MCF 10A (cell line): ENCODE results near the gene PHACTR1. TPM values are rescaled to one million over a fixed set of nuclear protein-coding genes. Genes with fewer than 3 reads are reported as not detected.

ENCODE experiments used
- BruUV-seq: library from RNA; stranded (reverse); fragments of 400-500 nt; replicated peaks from 2 replicates; lab custom pipeline; 2021; lab: Mats Ljungman, UMichigan
- CTCF ChIA-PET: fragments of 300-600 bp; sonication (Branson Sonifier 250); formaldehyde crosslinking; extraction: SDS; loops from one replicate; lab custom pipeline; 2021; ENCODE audit warnings: antibody characterized with exemption, inconsistent platforms; lab: Yijun Ruan, JAX
- POLR2A ChIA-PET: fragments of 300-600, 350-650 bp; sonication (Branson Sonifier 250); formaldehyde crosslinking; extraction: SDS; loops from one replicate; lab custom pipeline; 2020; ENCODE audit warnings: antibody characterized with exemption, inconsistent platforms; lab: Yijun Ruan, JAX
- DNase-seq: peaks from one replicate; pipeline ENCODE4 v3.0.0-alpha.2; 2018; ENCODE audit not compliant: unreplicated experiment
- H3K27ac Mint-ChIP-seq: one replicate; pipeline ENCODE4 v1.8.0; 2022; ENCODE audit warnings: mild to moderate bottlenecking, low read depth, mixed read lengths; ENCODE audit not compliant: unreplicated experiment
- H3K27me3 Mint-ChIP-seq: one replicate; pipeline ENCODE4 v1.8.0; 2022; ENCODE audit warnings: mixed read lengths; ENCODE audit not compliant: insufficient read depth, unreplicated experiment
- H3K36me3 Mint-ChIP-seq: one replicate; pipeline ENCODE4 v1.8.0; 2022; ENCODE audit warnings: mild to moderate bottlenecking, moderate library complexity, mixed read lengths; ENCODE audit not compliant: insufficient read depth, unreplicated experiment
- H3K4me1 Mint-ChIP-seq: one replicate; pipeline ENCODE4 v1.8.0; 2022; ENCODE audit warnings: mixed read lengths; ENCODE audit not compliant: insufficient read depth, unreplicated experiment
- H3K4me3 Mint-ChIP-seq: one replicate; pipeline ENCODE4 v1.8.0; 2022; ENCODE audit warnings: mild to moderate bottlenecking, moderate library complexity, mixed read lengths; ENCODE audit not compliant: unreplicated experiment
- H3K9me3 Mint-ChIP-seq: one replicate; pipeline ENCODE4 v1.8.0; 2022; ENCODE audit warnings: mixed read lengths; ENCODE audit not compliant: unreplicated experiment
- intact Hi-C: fragments of 100-400 bp; cut with micrococcal nuclease; formaldehyde crosslinking; loops from 2 replicates; pipeline ENCODE4 v1.14.1; 2022
- total RNA-seq: library from RNA; stranded (reverse); gene quantifications from 2 replicates; pipeline ENCODE4 v1.2.3, GENCODE V29; 2022
- TF ChIP-seq, protein P1 (sequence below): fragments of 200-600 bp; IDR thresholded peaks from one replicate; pipeline ENCODE4 v1.8.0; 2022; ENCODE audit warnings: antibody characterized with exemption, mild to moderate bottlenecking; ENCODE audit not compliant: unreplicated experiment

PHACTR1 gene
- total RNA-seq, 1 experiment from 2014 or later = not detected

DNA sequence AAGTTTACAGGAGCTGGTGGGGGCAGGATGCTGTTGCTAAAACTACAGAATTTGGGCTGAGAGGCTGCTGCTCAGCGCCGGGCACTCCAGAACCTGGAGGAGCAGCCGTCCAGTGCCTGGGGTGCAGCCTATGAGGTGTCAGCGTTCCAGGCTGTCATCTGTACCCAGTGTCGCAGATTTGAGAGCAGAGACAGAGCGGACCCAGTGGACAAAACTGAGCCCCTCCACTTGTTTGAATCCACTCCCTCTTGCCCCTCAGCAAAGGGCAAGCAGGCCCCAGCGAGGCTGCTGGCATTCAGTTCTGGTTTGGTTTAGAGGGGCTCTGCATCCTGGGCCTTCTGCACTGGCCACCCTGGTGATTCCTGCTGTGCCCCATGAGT, 467.5 kb downstream of the PHACTR1 start:
- H3K27ac Mint-ChIP-seq = no peak overlapping the region
- ChIA-PET POLR2A (no interaction called here), CTCF (interaction anchor here (1.0 kb wide), 1 partner anchor 11 kb away, joined by 3 read pairs; no protein-coding TSS in a partner anchor)
- no peaks in the 10 kb centered on the region for H3K4me1 Mint-ChIP-seq
- H3K4me3 Mint-ChIP-seq = no peak overlapping the region
- H3K27me3 Mint-ChIP-seq = peaks cover 59% of the 10 kb centered on the region
- intact Hi-C loops = no loop called here
- TF ChIP-seq, protein P1, sequence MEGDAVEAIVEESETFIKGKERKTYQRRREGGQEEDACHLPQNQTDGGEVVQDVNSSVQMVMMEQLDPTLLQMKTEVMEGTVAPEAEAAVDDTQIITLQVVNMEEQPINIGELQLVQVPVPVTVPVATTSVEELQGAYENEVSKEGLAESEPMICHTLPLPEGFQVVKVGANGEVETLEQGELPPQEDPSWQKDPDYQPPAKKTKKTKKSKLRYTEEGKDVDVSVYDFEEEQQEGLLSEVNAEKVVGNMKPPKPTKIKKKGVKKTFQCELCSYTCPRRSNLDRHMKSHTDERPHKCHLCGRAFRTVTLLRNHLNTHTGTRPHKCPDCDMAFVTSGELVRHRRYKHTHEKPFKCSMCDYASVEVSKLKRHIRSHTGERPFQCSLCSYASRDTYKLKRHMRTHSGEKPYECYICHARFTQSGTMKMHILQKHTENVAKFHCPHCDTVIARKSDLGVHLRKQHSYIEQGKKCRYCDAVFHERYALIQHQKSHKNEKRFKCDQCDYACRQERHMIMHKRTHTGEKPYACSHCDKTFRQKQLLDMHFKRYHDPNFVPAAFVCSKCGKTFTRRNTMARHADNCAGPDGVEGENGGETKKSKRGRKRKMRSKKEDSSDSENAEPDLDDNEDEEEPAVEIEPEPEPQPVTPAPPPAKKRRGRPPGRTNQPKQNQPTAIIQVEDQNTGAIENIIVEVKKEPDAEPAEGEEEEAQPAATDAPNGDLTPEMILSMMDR = no peak
- no peak for DNase-seq
- no TSS peak for BruUV-seq
- no peaks in the 10 kb centered on the region for H3K36me3 Mint-ChIP-seq
- no peaks in the 10 kb centered on the region for H3K9me3 Mint-ChIP-seq

DNA sequence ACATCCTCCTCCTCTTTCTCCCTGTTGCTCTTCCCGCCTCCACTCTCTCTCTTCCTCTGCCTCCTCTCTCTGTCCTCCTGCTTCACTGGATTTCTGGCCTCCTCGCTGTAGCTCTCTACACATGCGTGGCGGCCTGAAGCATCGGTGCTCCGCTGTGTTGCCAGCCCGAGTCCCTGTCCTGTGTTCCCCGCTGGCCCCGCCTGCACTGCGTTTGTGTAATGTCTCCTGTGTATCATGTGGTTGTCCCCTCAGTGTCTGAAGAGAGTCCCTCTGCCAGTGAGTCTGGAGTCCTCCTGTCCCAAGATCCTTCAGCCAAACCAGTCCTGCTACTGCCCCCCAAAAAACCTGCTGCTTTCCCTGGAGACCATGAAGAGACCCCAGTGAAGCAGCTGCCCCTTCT, 468.0 kb downstream of the PHACTR1 start:
- no peaks in the 10 kb centered on the region for H3K9me3 Mint-ChIP-seq
- H3K36me3 Mint-ChIP-seq = no peaks in the 10 kb centered on the region
- TF ChIP-seq, protein P1 = no peak
- CTCF ChIA-PET = interaction anchor here (1.0 kb wide), 1 partner anchor 10 kb away, joined by 3 read pairs; no protein-coding TSS in a partner anchor
- peaks cover 64% of the 10 kb centered on the region for H3K27me3 Mint-ChIP-seq
- BruUV-seq = no TSS peak
- intact Hi-C loops = no loop called here
- no peak for DNase-seq
- no peaks in the 10 kb centered on the region for H3K4me1 Mint-ChIP-seq
- POLR2A ChIA-PET = interaction anchor here (0.7 kb wide), 1 partner anchor 118 kb away, joined by 3 read pairs; no protein-coding TSS in a partner anchor
- no peak overlapping the region for H3K4me3 Mint-ChIP-seq
- no peak overlapping the region for H3K27ac Mint-ChIP-seq

DNA sequence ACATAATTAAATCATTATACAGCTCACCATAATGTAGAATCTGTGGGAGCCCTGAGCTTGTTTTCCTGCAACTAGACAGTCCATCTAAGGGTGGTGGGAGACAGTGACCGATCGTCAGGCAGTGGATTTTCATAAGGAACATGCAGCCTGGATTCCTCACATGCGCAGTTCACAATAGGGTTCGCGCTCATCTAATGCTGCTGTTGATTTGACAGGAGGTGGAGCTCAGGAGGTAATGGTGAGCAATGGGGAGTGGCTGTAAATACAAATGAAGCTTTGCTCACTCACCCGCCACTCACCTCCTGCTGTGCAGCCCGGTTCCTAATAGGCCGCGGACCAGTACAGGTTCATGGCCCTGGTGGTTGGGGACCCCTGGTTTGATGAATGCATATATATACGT, 470.3 kb downstream of the PHACTR1 start:
- DNase-seq = no peak
- no TSS peak for BruUV-seq
- Mint-ChIP-seq H3K27me3 (peaks cover 86% of the 10 kb centered on the region), H3K36me3 (no peaks in the 10 kb centered on the region), H3K4me3 (no peak overlapping the region), H3K9me3 (no peaks in the 10 kb centered on the region), H3K27ac (no peak overlapping the region), H3K4me1 (no peaks in the 10 kb centered on the region)
- ChIA-PET POLR2A (no interaction called here), CTCF (interaction anchor here (0.6 to 1.7 kb wide), 5 partner anchors 18 to 276 kb away, joined by 3 to 6 read pairs (median 3); no protein-coding TSS in a partner anchor)
- TF ChIP-seq, protein P1 = no peak
- intact Hi-C loops = no loop called here

DNA sequence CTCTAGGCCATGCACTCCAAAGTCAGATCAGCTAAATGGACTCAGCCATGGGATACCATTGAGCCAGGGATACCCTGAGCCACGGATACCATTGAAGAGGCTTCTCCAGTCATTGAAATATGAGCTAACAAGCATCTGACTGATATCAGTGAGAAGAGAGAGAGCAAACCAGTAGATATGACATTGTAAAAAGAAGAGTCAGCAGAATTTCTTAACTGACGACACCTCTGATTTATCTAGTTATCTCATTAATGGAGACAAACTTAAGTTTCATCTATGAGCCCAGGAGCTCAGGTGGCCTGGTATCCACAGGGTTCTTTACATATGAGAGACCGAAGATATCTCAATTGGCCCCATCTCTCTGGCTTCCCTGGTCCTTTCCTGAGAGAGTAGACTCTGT, 471.1 kb downstream of the PHACTR1 start:
- H3K4me3 Mint-ChIP-seq = no peak overlapping the region
- H3K27me3 Mint-ChIP-seq = peaks cover 94% of the 10 kb centered on the region
- TF ChIP-seq, protein P1 = no peak
- POLR2A ChIA-PET = no interaction called here
- DNase-seq = no peak
- no TSS peak for BruUV-seq
- intact Hi-C loops = no loop called here
- no peaks in the 10 kb centered on the region for H3K4me1 Mint-ChIP-seq
- H3K36me3 Mint-ChIP-seq = no peaks in the 10 kb centered on the region
- no peak overlapping the region for H3K27ac Mint-ChIP-seq
- H3K9me3 Mint-ChIP-seq = no peaks in the 10 kb centered on the region
- CTCF ChIA-PET = interaction anchor here (0.6 to 1.7 kb wide), 3 partner anchors 27 to 277 kb away, joined by 3 to 6 read pairs (median 4); no protein-coding TSS in a partner anchor
